SU-DHL-6 (cell line): ENCODE results near the gene HSPA2.

ENCODE experiments used
- H2AFZ ChIP-seq: fragments of 200-600 bp; sonication (generic); 2 replicates; pipeline ENCODE4 v1.6.1; 2014; ENCODE audit warnings: low read depth, mild to moderate bottlenecking, moderate library complexity, mixed read lengths, antibody characterized with exemption, low read length; ENCODE audit not compliant: severe bottlenecking
- H3F3A ChIP-seq: fragments of 200-600 bp; shearing (Covaris generic); 2 replicates; pipeline ENCODE4 v1.6.0; 2016; ENCODE audit warnings: antibody characterized with exemption, mild to moderate bottlenecking; ENCODE audit not compliant: insufficient read depth
- H3K27ac ChIP-seq: fragments of 200-600 bp; sonication (generic); 2 replicates; pipeline ENCODE4 v1.5.1; 2016; ENCODE audit warnings: low read depth, mild to moderate bottlenecking, low read length, moderate library complexity, mixed read lengths
- H3K27me3 ChIP-seq: fragments of 200-600 bp; sonication (generic), shearing (Covaris generic); 2 replicates; pipeline ENCODE4 v1.6.0; 2014; ENCODE audit warnings: mild to moderate bottlenecking, low read length
- H3K36me3 ChIP-seq: fragments of 200-600 bp; sonication (generic); 2 replicates; pipeline ENCODE4 v1.6.1; 2014; ENCODE audit warnings: mild to moderate bottlenecking, low read length, mixed read lengths
- H3K4me2 ChIP-seq: fragments of 300-600, 200-600 bp; shearing (Covaris generic), sonication (generic); 2 replicates; pipeline ENCODE4 v1.6.0; 2014; ENCODE audit warnings: low read length, low read depth, mild to moderate bottlenecking; ENCODE audit not compliant: poor library complexity, severe bottlenecking
- H3K4me3 ChIP-seq: fragments of 200-600 bp; sonication (generic); 2 replicates; pipeline ENCODE4 v1.5.1; 2014; ENCODE audit warnings: antibody characterized with exemption, low read length, mild to moderate bottlenecking, mixed read lengths; ENCODE audit not compliant: insufficient read depth, poor library complexity, severe bottlenecking
- H3K79me2 ChIP-seq: fragments of 200-600 bp; sonication (generic); 2 replicates; pipeline ENCODE4 v1.6.1; 2014; ENCODE audit warnings: mild to moderate bottlenecking, low read length, moderate library complexity; ENCODE audit not compliant: insufficient read depth
- H3K9ac ChIP-seq: fragments of 200-600 bp; sonication (generic); 2 replicates; pipeline ENCODE4 v1.7.0; 2014; ENCODE audit warnings: mild to moderate bottlenecking, low read length
- H3K9me2 ChIP-seq: fragments of 200-600 bp; sonication (generic); replicated peaks from 2 replicates; pipeline ENCODE4 v1.6.1; 2014; ENCODE audit warnings: low read length; ENCODE audit not compliant: insufficient read depth
- H3K9me3 ChIP-seq: fragments of 200-600 bp; sonication (generic); 2 replicates; pipeline ENCODE4 v1.6.1; 2014; ENCODE audit warnings: low read length, mixed read lengths; ENCODE audit not compliant: insufficient read depth
- H4K20me1 ChIP-seq: fragments of 200-600 bp; sonication (generic); 2 replicates; pipeline ENCODE4 v1.6.1; 2014; ENCODE audit warnings: low read depth, mild to moderate bottlenecking, antibody characterized with exemption, low read length, moderate library complexity, mixed read lengths
- EZH2phosphoT487 ChIP-seq: fragments of 200-600 bp; sonication (generic), shearing (Covaris generic); conservative IDR thresholded peaks from 2 replicates; pipeline ENCODE4 v1.6.1; 2018; ENCODE audit warnings: mild to moderate bottlenecking, antibody characterized with exemption, low read length, moderate library complexity, mixed read lengths
- TF ChIP-seq, protein P1 (sequence below): fragments of 200-600 bp; sonication (generic); IDR thresholded peaks from one replicate; pipeline ENCODE4 v1.5.1; 2017; ENCODE audit warnings: antibody characterized with exemption, mild to moderate bottlenecking, low read length, moderate library complexity; ENCODE audit not compliant: insufficient read depth, poor library complexity, severe bottlenecking

The HSPA2 gene

DNA sequence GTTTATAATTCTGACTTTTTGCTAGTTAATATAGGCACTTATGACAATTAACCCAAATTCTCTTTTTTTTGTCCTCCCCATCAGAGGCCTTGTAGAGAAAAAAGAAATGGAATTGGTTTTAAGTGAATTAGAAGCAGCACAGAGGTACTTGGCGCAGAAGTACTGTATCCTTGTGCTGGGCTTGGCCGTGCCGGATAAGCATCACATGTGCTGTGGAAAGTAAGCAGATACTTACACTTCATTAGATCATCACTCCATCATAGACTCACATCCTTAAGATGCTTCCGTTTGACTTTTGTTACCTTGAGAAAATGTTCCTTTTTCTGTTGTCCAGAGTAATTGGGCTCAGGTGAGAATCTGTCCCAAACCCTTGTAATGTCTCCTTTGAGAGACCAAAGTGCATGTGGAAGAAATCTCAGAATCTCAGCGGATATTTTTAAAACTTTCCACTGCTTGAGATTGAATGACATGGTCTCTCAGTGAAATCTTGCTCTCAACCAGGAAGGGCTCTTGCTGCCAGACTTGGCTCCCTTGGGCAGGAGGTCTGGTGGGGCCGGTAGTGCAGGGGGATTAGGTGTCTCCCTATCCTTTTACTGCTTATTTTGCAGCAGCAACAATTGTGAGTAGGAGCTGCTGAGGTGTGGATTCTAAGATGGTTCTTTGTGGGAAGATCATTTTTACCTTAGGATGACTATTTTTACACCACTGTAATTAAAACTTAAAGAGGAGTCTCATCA lies 34.0 kb downstream of the HSPA2 start:
- Histone ChIP-seq H3K27me3 (no peaks in the 10 kb centered on the region), H3K9ac (no peak overlapping the region), H3K9me2 (no peaks in the 10 kb centered on the region), H3K4me3 (no peak overlapping the region), H3F3A (no peaks in the 10 kb centered on the region), H4K20me1 (no peaks in the 10 kb centered on the region), H3K79me2 (no peaks in the 10 kb centered on the region), H3K4me2 (no peak overlapping the region), H3K36me3 (no peaks in the 10 kb centered on the region), H3K9me3 (no peaks in the 10 kb centered on the region), H3K27ac (no peak overlapping the region), H2AFZ (no peak overlapping the region)
- TF ChIP-seq, protein P1, sequence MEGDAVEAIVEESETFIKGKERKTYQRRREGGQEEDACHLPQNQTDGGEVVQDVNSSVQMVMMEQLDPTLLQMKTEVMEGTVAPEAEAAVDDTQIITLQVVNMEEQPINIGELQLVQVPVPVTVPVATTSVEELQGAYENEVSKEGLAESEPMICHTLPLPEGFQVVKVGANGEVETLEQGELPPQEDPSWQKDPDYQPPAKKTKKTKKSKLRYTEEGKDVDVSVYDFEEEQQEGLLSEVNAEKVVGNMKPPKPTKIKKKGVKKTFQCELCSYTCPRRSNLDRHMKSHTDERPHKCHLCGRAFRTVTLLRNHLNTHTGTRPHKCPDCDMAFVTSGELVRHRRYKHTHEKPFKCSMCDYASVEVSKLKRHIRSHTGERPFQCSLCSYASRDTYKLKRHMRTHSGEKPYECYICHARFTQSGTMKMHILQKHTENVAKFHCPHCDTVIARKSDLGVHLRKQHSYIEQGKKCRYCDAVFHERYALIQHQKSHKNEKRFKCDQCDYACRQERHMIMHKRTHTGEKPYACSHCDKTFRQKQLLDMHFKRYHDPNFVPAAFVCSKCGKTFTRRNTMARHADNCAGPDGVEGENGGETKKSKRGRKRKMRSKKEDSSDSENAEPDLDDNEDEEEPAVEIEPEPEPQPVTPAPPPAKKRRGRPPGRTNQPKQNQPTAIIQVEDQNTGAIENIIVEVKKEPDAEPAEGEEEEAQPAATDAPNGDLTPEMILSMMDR, result no peak
- TF ChIP-seq EZH2phosphoT487, result no peak

DNA sequence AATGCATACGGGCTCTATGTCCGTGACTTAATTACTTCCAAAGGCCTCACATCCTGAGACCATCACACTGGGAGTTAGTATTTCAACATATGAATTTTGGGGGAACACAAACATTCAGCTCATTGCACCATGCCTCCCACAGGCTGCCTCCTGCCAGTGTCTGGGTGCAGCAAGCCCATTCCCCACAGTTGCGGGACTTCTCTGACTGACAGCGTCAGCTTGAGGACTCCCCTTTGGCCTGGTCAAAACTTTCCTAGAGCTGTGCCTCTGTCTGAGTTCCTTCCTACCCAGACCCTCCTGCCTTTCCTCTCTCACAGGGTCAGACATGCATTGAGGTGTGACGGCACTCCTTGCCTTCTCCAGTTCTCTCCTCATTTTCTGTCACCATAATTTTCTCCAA lies 36.7 kb downstream of the HSPA2 start:
- Histone ChIP-seq H3F3A (no peaks in the 10 kb centered on the region), H3K79me2 (no peaks in the 10 kb centered on the region), H3K9ac (no peak overlapping the region), H3K27ac (no peak overlapping the region), H4K20me1 (no peaks in the 10 kb centered on the region), H3K27me3 (no peaks in the 10 kb centered on the region), H2AFZ (no peak overlapping the region), H3K36me3 (no peaks in the 10 kb centered on the region), H3K4me2 (no peak overlapping the region), H3K9me3 (no peaks in the 10 kb centered on the region), H3K9me2 (no peaks in the 10 kb centered on the region), H3K4me3 (no peak overlapping the region)
- TF ChIP-seq EZH2phosphoT487, result no peak

DNA sequence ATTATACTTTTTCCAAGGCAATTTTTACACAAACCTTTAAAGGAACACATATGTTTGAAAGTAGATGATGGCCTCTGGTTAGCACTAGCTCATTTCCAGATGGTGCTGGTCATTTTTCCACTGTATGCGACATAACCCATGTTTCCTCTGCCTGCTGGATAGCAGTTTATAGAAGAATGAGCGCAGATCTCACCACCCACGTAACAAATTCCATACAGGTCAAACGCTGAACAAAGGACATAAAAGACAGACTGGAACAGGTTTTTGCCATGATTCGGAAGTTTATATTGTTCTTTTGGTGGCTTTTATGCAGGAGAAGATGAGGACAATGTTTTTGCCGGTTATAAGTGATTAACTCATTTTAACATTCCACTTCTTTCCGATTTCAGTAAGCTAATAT lies 39.9 kb downstream of the HSPA2 start:
- no peaks in the 10 kb centered on the region for H3K9me2 ChIP-seq
- H3K79me2 ChIP-seq, result no peaks in the 10 kb centered on the region
- H3K9ac ChIP-seq, result no peak overlapping the region
- no peaks in the 10 kb centered on the region for H3K36me3 ChIP-seq
- no peaks in the 10 kb centered on the region for H4K20me1 ChIP-seq
- no peak overlapping the region for H3K27ac ChIP-seq
- no peaks in the 10 kb centered on the region for H3K27me3 ChIP-seq
- no peaks in the 10 kb centered on the region for H3F3A ChIP-seq
- H3K4me3 ChIP-seq, result no peak overlapping the region
- no peaks in the 10 kb centered on the region for H3K9me3 ChIP-seq
- H3K4me2 ChIP-seq, result no peak overlapping the region
- no peak overlapping the region for H2AFZ ChIP-seq
- TF ChIP-seq, protein P1, result no peak
- TF ChIP-seq EZH2phosphoT487, result no peak

DNA sequence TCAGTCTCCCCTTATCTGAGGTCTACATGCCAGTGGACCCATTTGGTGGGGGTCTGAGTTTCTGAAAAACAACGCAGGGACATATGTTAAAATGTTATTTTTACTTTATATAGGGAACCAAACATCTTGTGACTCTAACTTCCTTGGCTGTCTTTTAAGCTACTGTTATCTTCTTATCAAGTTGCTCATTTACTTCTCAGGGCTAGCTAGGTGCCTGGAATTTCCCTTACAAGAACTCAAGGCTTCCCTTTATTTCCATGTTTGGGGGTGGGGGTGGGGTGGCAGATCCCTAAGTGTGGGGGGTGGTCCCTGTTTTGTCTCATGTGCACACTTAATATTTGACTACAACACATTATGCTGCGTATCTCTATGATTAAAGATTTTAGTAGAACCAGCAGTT lies 40.8 kb downstream of the HSPA2 start:
- Histone ChIP-seq H3K9me3 (no peaks in the 10 kb centered on the region), H3K36me3 (no peaks in the 10 kb centered on the region), H3K9ac (no peak overlapping the region), H3K27me3 (no peaks in the 10 kb centered on the region), H3K27ac (no peak overlapping the region), H3K4me3 (no peak overlapping the region), H2AFZ (no peak overlapping the region), H3K79me2 (no peaks in the 10 kb centered on the region), H3F3A (no peaks in the 10 kb centered on the region), H4K20me1 (no peaks in the 10 kb centered on the region), H3K9me2 (no peaks in the 10 kb centered on the region), H3K4me2 (no peak overlapping the region)
- TF ChIP-seq, protein P1, result no peak
- TF ChIP-seq EZH2phosphoT487, result no peak
